IMR-90 (cell line): ENCODE results near the gene CYFIP1.

Source experiments
- CTCF ChIP-seq: conservative IDR thresholded peaks from 2 replicates; pipeline ENCODE4 v1.5.1; 2012; ENCODE audit warnings: mild to moderate bottlenecking, low read depth, low read length, improper control_type of control experiment
- FOS ChIP-seq: fragments of 150-350 bp; IDR thresholded peaks from 2 replicates; pipeline ENCODE4 v1.6.1; 2016; ENCODE audit warnings: low read depth, low read length
- POLR2A ChIP-seq: IDR thresholded peaks from 2 replicates; pipeline ENCODE4 v1.6.1; 2012; ENCODE audit warnings: mild to moderate bottlenecking, low read depth, low read length
- USF2 ChIP-seq: fragments of 150-350 bp; IDR thresholded peaks from 2 replicates; pipeline ENCODE4 v1.6.1; 2017; ENCODE audit warnings: mild to moderate bottlenecking, antibody characterized with exemption, low read length, low read depth

GRCh38 chr15:22951031-22951380, 29.2 kb downstream of the CYFIP1 start:
- TF ChIP-seq CTCF: no peak
- TF ChIP-seq USF2: no peak
- no peak for TF ChIP-seq POLR2A
- TF ChIP-seq FOS: no peak
